DND-41 (cell line): Measurements from ENCODE around the gene TM4SF4.

Experiments
- ATAC-seq: fragments of 200-7000 bp; cut with Tn5 transposase; 3 replicates; pipeline ENCODE4 v1.9.1; 2021; ENCODE audit warnings: low read depth; ENCODE audit not compliant: insufficient read depth
- DNase-seq: peaks from one replicate; pipeline ENCODE4 v3.0.0-alpha.2; 2020
- H2AFZ ChIP-seq: 2 replicates; pipeline ENCODE4 v1.6.0; 2012; ENCODE audit warnings: low read depth, low read length
- H3K27ac ChIP-seq: 2 replicates; pipeline ENCODE4 v1.5.1; 2012; ENCODE audit warnings: low read length, inconsistent platforms
- H3K27me3 ChIP-seq: fragments of 200-600 bp; sonication (generic); 2 replicates; pipeline ENCODE4 v1.6.0; 2012; ENCODE audit warnings: low read length, mild to moderate bottlenecking, inconsistent platforms; ENCODE audit not compliant: insufficient read depth, poor library complexity
- H3K36me3 ChIP-seq: 2 replicates; pipeline ENCODE4 v1.5.1; 2012; ENCODE audit warnings: low read length, inconsistent platforms; ENCODE audit not compliant: insufficient read depth
- H3K4me1 ChIP-seq: 2 replicates; pipeline ENCODE4 v1.5.1; 2012; ENCODE audit warnings: mild to moderate bottlenecking, low read length; ENCODE audit not compliant: insufficient read depth
- H3K4me2 ChIP-seq: 2 replicates; pipeline ENCODE4 v1.6.0; 2012; ENCODE audit warnings: mild to moderate bottlenecking, moderate library complexity, low read length, inconsistent platforms; ENCODE audit not compliant: insufficient read depth
- H3K4me3 ChIP-seq, 2 experiments: fragments of 200-600 bp in 1 of 2; shearing (Covaris generic) in 1 of 2; 2 replicates each; pipeline ENCODE4 v1.5.1; 2012 to 2016; ENCODE audit warnings: inconsistent platforms in 2 of 2, low read length in 2 of 2, mild to moderate bottlenecking in 2 of 2, low read depth in 1 of 2, moderate library complexity in 1 of 2
- H3K79me2 ChIP-seq: 2 replicates; pipeline ENCODE4 v1.6.0; 2012; ENCODE audit warnings: low read length, inconsistent platforms; ENCODE audit not compliant: insufficient read depth
- H3K9ac ChIP-seq: 2 replicates; pipeline ENCODE4 v1.6.0; 2012; ENCODE audit warnings: low read depth, mild to moderate bottlenecking, inconsistent platforms, low read length, moderate library complexity
- H3K9me3 ChIP-seq: 2 replicates; pipeline ENCODE4 v1.5.1; 2012; ENCODE audit warnings: low read length, moderate library complexity, mild to moderate bottlenecking, inconsistent platforms; ENCODE audit not compliant: insufficient read depth, severe bottlenecking
- H4K20me1 ChIP-seq: 2 replicates; pipeline ENCODE4 v1.6.0; 2012; ENCODE audit warnings: low read length; ENCODE audit not compliant: insufficient read depth
- CTCF ChIP-seq: IDR thresholded peaks from 2 replicates; pipeline ENCODE4 v1.5.1; 2012; ENCODE audit warnings: borderline replicate concordance, low read length, moderate library complexity, mild to moderate bottlenecking; ENCODE audit not compliant: poor library complexity, severe bottlenecking; ENCODE audit errors: extremely low read depth
- EZH2 ChIP-seq: IDR thresholded peaks from 3 replicates; pipeline ENCODE4 v1.6.1; 2012; ENCODE audit warnings: borderline replicate concordance, low read depth, mild to moderate bottlenecking, moderate library complexity, low read length, inconsistent platforms; ENCODE audit not compliant: severe bottlenecking

TM4SF4 gene

GRCh38 chr3:149449182-149449581 is 25.3 kb upstream of the TM4SF4 start:
- Histone ChIP-seq H3K4me2 (no peak overlapping the region), H3K4me3 (no peak overlapping the region), H2AFZ (no peak overlapping the region; the same call in 1 of the 2 replicates), H3K36me3 (no peaks in the 10 kb centered on the region), H3K27ac (no peak overlapping the region), H4K20me1 (no peaks in the 10 kb centered on the region), H3K4me1 (no peaks in the 10 kb centered on the region), H3K79me2 (no peaks in the 10 kb centered on the region), H3K27me3 (no peaks in the 10 kb centered on the region), H3K9me3 (peaks cover 9% of the 10 kb centered on the region), H3K9ac (no peak overlapping the region)
- no peak for DNase-seq
- TF ChIP-seq CTCF (no peak), EZH2 (no peak)
- no peak for ATAC-seq

GRCh38 chr3:149449799-149450198 is 24.7 kb upstream of the TM4SF4 start:
- no peaks in the 10 kb centered on the region for H4K20me1 ChIP-seq
- H3K9me3 ChIP-seq, result peaks cover 9% of the 10 kb centered on the region
- DNase-seq (no peak), ATAC-seq (no peak)
- TF ChIP-seq EZH2, result no peak
- no peak for TF ChIP-seq CTCF
- H3K4me1 ChIP-seq, result no peaks in the 10 kb centered on the region
- H3K27me3 ChIP-seq, result no peaks in the 10 kb centered on the region
- H3K9ac ChIP-seq, result no peak overlapping the region
- H3K27ac ChIP-seq, result no peak overlapping the region
- no peak overlapping the region for H3K4me2 ChIP-seq
- no peaks in the 10 kb centered on the region for H3K36me3 ChIP-seq
- no peak overlapping the region for H3K4me3 ChIP-seq
- H3K79me2 ChIP-seq, result no peaks in the 10 kb centered on the region
- no peak overlapping the region for H2AFZ ChIP-seq

- no peak overlapping the region for H3K27ac ChIP-seq
- no peak overlapping the region for H2AFZ ChIP-seq
- no peaks in the 10 kb centered on the region for H3K4me1 ChIP-seq
- no peak overlapping the region for H3K9ac ChIP-seq
- peaks cover 9% of the 10 kb centered on the region for H3K9me3 ChIP-seq
- H3K27me3 ChIP-seq, result no peaks in the 10 kb centered on the region
- H3K4me3 ChIP-seq, result no peak overlapping the region
- H3K4me2 ChIP-seq, result no peak overlapping the region
- TF ChIP-seq CTCF (no peak), EZH2 (no peak)
- H3K79me2 ChIP-seq, result no peaks in the 10 kb centered on the region
- DNase-seq, result no peak
- no peak for ATAC-seq
- no peaks in the 10 kb centered on the region for H3K36me3 ChIP-seq
- no peaks in the 10 kb centered on the region for H4K20me1 ChIP-seq
These were observed 24.2 kb upstream of the TM4SF4 start for GRCh38 chr3:149450281-149450680.

- no peak for DNase-seq
- no peaks in the 10 kb centered on the region for H3K4me1 ChIP-seq
- H4K20me1 ChIP-seq, result no peaks in the 10 kb centered on the region
- no peak for ATAC-seq
- H3K4me3 ChIP-seq, result no peak overlapping the region
- no peak overlapping the region for H3K9ac ChIP-seq
- no peaks in the 10 kb centered on the region for H3K79me2 ChIP-seq
- no peak overlapping the region for H3K4me2 ChIP-seq
- TF ChIP-seq CTCF (no peak), EZH2 (no peak)
- peaks cover 9% of the 10 kb centered on the region for H3K9me3 ChIP-seq
- no peak overlapping the region for H2AFZ ChIP-seq
- no peak overlapping the region for H3K27ac ChIP-seq
- H3K36me3 ChIP-seq, result no peaks in the 10 kb centered on the region
- no peaks in the 10 kb centered on the region for H3K27me3 ChIP-seq
These were observed 22.5 kb upstream of the TM4SF4 start for GRCh38 chr3:149452036-149452435.
